WTC11 (cell line): ENCODE data around the gene TMEM131L. TPM values are rescaled to one million over a fixed set of nuclear protein-coding genes. Genes with fewer than 3 reads are reported as not detected.

Experiments used
- ATAC-seq: fragments of 200-7000 bp; cut with Tn5 transposase; 2 replicates; pipeline ENCODE4 v1.10.0; 2021; ENCODE audit warnings: mild to moderate bottlenecking, moderate library complexity
- Bru-seq: library from RNA; stranded (reverse); fragments of 400-500 nt; gene quantifications from one replicate; lab custom pipeline; 2021; lab: Mats Ljungman, UMichigan
- CTCF ChIA-PET: fragments of 300-600 bp; sonication (Branson Sonifier 250); formaldehyde crosslinking; loops from one replicate; lab custom pipeline; 2021; ENCODE audit warnings: antibody characterized with exemption; lab: Charles Lee
- POLR2A ChIA-PET: fragments of 350-600 bp; sonication (Branson Sonifier 250); formaldehyde crosslinking; loops from one replicate; lab custom pipeline; 2021; ENCODE audit warnings: antibody characterized with exemption; lab: Charles Lee
- DNase-seq: peaks from one replicate; pipeline ENCODE4 v3.0.0; 2021; ENCODE audit warnings: low spot score
- H3K27ac Mint-ChIP-seq: 2 replicates; pipeline ENCODE4 v1.8.0; 2021; ENCODE audit warnings: mixed read lengths
- H3K27me3 Mint-ChIP-seq: 2 replicates; pipeline ENCODE4 v1.8.0; 2021; ENCODE audit warnings: low read depth, mild to moderate bottlenecking, moderate library complexity, mixed read lengths
- H3K36me3 Mint-ChIP-seq: 2 replicates; pipeline ENCODE4 v1.8.0; 2021; ENCODE audit warnings: mixed read lengths
- H3K4me1 Mint-ChIP-seq: 2 replicates; pipeline ENCODE4 v1.8.0; 2022; ENCODE audit warnings: mixed read lengths
- H3K4me3 Mint-ChIP-seq: 2 replicates; pipeline ENCODE4 v1.8.0; 2021; ENCODE audit warnings: mild to moderate bottlenecking, moderate library complexity, mixed read lengths
- H3K9me3 Mint-ChIP-seq: 2 replicates; pipeline ENCODE4 v1.8.0; 2021; ENCODE audit warnings: mixed read lengths
- ATF6 ChIP-seq: sonication (generic); formaldehyde crosslinking; IDR thresholded peaks from 2 replicates; pipeline ENCODE4 v1.8.1; 2023; ENCODE audit warnings: mild to moderate bottlenecking, missing genetic modification reagents
- CBFB ChIP-seq: sonication (generic); formaldehyde crosslinking; IDR thresholded peaks from 2 replicates; pipeline ENCODE4 v1.8.1; 2022; ENCODE audit warnings: mild to moderate bottlenecking, low read depth, missing genetic modification reagents
- E2F1 ChIP-seq: sonication (generic); formaldehyde crosslinking; IDR thresholded peaks from 2 replicates; pipeline ENCODE4 v1.8.0; 2022; ENCODE audit warnings: mild to moderate bottlenecking, missing genetic modification reagents
- ELF4 ChIP-seq: sonication (generic); formaldehyde crosslinking; IDR thresholded peaks from 2 replicates; pipeline ENCODE4 v1.8.1; 2022; ENCODE audit warnings: low read depth, mild to moderate bottlenecking, moderate library complexity, missing genetic modification reagents
- ESRRA ChIP-seq: sonication (generic); formaldehyde crosslinking; IDR thresholded peaks from 2 replicates; pipeline ENCODE4 v1.8.1; 2022; ENCODE audit warnings: mild to moderate bottlenecking, missing genetic modification reagents, borderline replicate concordance
- FOXP1 ChIP-seq: sonication (generic); formaldehyde crosslinking; IDR thresholded peaks from 2 replicates; pipeline ENCODE4 v1.8.0; 2022; ENCODE audit warnings: missing genetic modification reagents, mild to moderate bottlenecking, moderate library complexity, borderline replicate concordance
- KAT7 ChIP-seq: sonication (generic); formaldehyde crosslinking; IDR thresholded peaks from 2 replicates; pipeline ENCODE4 v1.8.1; 2023; ENCODE audit warnings: missing genetic modification reagents, mild to moderate bottlenecking, borderline replicate concordance
- NFE2L1 ChIP-seq: sonication (generic); formaldehyde crosslinking; IDR thresholded peaks from 2 replicates; pipeline ENCODE4 v1.8.1; 2023; ENCODE audit warnings: missing genetic modification reagents
- NFYB ChIP-seq: sonication (generic); formaldehyde crosslinking; conservative IDR thresholded peaks from 2 replicates; pipeline ENCODE4 v1.8.0; 2022; ENCODE audit warnings: low read depth, missing genetic modification reagents
- PRRX2 ChIP-seq: fragments of 250-450 bp; sonication (Bioruptor Pico); IDR thresholded peaks from 2 replicates; pipeline ENCODE4 v1.8.0; 2021; ENCODE audit warnings: mild to moderate bottlenecking
- RELA ChIP-seq: sonication (generic); formaldehyde crosslinking; IDR thresholded peaks from 2 replicates; pipeline ENCODE4 v1.8.1; 2022; ENCODE audit warnings: missing genetic modification reagents, mild to moderate bottlenecking, borderline replicate concordance
- ZBTB43 ChIP-seq: sonication (generic); formaldehyde crosslinking; IDR thresholded peaks from 2 replicates; pipeline ENCODE4 v1.8.1; 2023; ENCODE audit warnings: mild to moderate bottlenecking, missing genetic modification reagents
- ZNF232 ChIP-seq: sonication (generic); formaldehyde crosslinking; IDR thresholded peaks from 2 replicates; pipeline ENCODE4 v1.8.0; 2022; ENCODE audit warnings: mild to moderate bottlenecking, missing genetic modification reagents
- long read RNA-seq, 3 experiments: library from RNA in 1 of 3; library from capped mRNA in 1 of 3; library from polyadenylated mRNA in 1 of 3; unstranded in 2 of 3; stranded (forward) in 1 of 3; transcript quantifications; one replicate each; pipeline ENCODE4 v2.0.0, GENCODE V29; 2021
- total RNA-seq: library from RNA; stranded (reverse); gene quantifications from 3 replicates; pipeline ENCODE4 v1.2.3, GENCODE V29; 2021
- TF ChIP-seq, protein P1 (sequence below): sonication (generic); formaldehyde crosslinking; IDR thresholded peaks from 2 replicates; pipeline ENCODE4 v1.8.0; 2023; ENCODE audit warnings: mild to moderate bottlenecking, missing genetic modification reagents
- TF ChIP-seq, protein P2 (sequence below): sonication (generic); formaldehyde crosslinking; IDR thresholded peaks from 2 replicates; pipeline ENCODE4 v1.8.0; 2022; ENCODE audit warnings: mild to moderate bottlenecking, missing genetic modification reagents
- TF ChIP-seq, protein P3 (sequence below): fragments of 250-450 bp; sonication (Bioruptor Pico); IDR thresholded peaks from 2 replicates; pipeline ENCODE4 v2.1.2; 2022; ENCODE audit warnings: mild to moderate bottlenecking, moderate library complexity
- TF ChIP-seq, protein P4 (sequence below): sonication (generic); formaldehyde crosslinking; IDR thresholded peaks from 2 replicates; pipeline ENCODE4 v1.8.0; 2023; ENCODE audit warnings: missing genetic modification reagents, mild to moderate bottlenecking, borderline replicate concordance

TMEM131L gene
- total RNA-seq (18.1 to 26.7 TPM (median 19.2 TPM) in 3 replicates), Bru-seq, nascent RNA (percentile 78 among the genes with signal in this experiment)
- long read RNA-seq, experiment 1, full-length matches to known transcripts = 91 of 185 reads
- long read RNA-seq, experiment 1, partial matches to known transcripts = 21 of 185 reads
- long read RNA-seq, experiment 1, other reads (novel, unspliced or antisense) = 73 of 185 reads
- long read RNA-seq, experiment 2, full-length matches to known transcripts = 3 of 17 reads
- long read RNA-seq, experiment 2, partial matches to known transcripts = 5 of 17 reads
- long read RNA-seq, experiment 2, other reads (novel, unspliced or antisense) = 9 of 17 reads
- long read RNA-seq, experiment 3, partial matches to known transcripts = 5 of 5 reads
- long read RNA-seq, experiment 3, other reads (novel, unspliced or antisense) = 0 of 5 reads

DNA sequence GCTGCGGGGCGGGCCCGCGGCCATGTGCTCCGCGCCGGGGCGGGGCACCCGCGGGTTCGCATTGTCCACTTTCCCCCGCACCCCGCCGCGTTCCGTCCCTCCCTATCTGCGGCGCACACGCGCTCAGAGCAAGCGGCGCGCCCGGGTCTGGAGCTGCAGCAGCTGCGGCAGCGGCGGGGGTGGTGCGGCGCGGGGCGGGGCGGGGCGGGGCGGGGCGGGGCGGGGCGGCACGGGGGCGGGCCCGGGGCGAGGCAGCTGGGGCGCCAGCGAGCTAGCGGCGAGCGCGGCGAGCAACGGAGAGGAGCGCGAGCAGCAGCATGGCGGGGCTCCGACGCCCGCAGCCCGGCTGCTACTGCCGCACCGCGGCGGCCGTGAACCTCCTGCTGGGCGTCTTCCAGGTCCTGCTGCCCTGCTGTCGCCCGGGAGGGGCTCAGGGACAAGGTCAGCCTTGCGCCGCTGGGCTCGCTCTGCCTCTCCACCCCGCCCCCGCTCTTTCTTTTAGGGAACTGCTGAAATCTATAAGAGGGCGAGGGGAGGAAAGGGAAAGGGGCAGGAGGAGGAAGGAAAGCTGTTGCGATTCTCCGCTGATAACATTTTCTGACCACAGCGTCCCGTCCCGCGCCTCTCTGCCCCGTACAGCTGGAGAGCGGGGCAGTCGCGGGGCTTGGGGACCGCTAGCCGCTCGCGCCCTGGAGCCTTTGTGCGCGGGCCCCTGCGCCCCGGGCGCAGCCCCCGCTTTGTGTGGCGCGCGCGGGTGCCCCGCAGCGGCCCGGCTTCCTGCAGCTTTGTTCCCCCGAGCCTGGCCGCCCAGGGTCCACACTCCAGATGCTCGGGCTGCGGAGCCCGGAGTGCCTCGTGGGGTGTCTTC lies at the start of gene TMEM131L:
Gene TMEM131L, plus strand, starts transcription at position 280 of the 868 bp plus-strand sequence. Its CDS starts 38 bp downstream, at position 318.
- Mint-ChIP-seq H3K9me3 (0 out of 2 replicates have a peak, but pooled peaks cover 3% of the 10 kb centered on the region), H3K36me3 (no peaks in the 10 kb centered on the region), H3K27me3 (peaks cover 8% of the 10 kb centered on the region), H3K4me3 (peak within 1 kb of the TSS; percentile 88), H3K4me1 (peaks cover 32% of the 10 kb centered on the region), H3K27ac (0 out of 2 replicates have a peak within 1 kb of the TSS, but pooled peaks have one; percentile 84)
- ATAC-seq = peak; percentile 72
- ChIA-PET POLR2A (interaction anchor here (0.6 to 2.0 kb wide), 9 partner anchors 12 to 712 kb away, joined by 3 to 7 read pairs (median 3); no protein-coding TSS in a partner anchor), CTCF (interaction anchor here (0.6 to 2.6 kb wide), 21 partner anchors 13 to 531 kb away, joined by 3 to 14 read pairs (median 4); partner anchors contain the start of genes MND1 and TLR2)
- peak; percentile 76 for DNase-seq
- TF ChIP-seq, protein P1, sequence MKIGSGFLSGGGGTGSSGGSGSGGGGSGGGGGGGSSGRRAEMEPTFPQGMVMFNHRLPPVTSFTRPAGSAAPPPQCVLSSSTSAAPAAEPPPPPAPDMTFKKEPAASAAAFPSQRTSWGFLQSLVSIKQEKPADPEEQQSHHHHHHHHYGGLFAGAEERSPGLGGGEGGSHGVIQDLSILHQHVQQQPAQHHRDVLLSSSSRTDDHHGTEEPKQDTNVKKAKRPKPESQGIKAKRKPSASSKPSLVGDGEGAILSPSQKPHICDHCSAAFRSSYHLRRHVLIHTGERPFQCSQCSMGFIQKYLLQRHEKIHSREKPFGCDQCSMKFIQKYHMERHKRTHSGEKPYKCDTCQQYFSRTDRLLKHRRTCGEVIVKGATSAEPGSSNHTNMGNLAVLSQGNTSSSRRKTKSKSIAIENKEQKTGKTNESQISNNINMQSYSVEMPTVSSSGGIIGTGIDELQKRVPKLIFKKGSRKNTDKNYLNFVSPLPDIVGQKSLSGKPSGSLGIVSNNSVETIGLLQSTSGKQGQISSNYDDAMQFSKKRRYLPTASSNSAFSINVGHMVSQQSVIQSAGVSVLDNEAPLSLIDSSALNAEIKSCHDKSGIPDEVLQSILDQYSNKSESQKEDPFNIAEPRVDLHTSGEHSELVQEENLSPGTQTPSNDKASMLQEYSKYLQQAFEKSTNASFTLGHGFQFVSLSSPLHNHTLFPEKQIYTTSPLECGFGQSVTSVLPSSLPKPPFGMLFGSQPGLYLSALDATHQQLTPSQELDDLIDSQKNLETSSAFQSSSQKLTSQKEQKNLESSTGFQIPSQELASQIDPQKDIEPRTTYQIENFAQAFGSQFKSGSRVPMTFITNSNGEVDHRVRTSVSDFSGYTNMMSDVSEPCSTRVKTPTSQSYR (CRISPR knock-in tag) = 0 out of 2 replicates have a peak, but pooled peaks have one; percentile 59
- TF ChIP-seq NFYB (CRISPR knock-in tag) = no peak
- 0 out of 2 replicates have a peak, but pooled peaks have one; percentile 64 for TF ChIP-seq ZBTB43 (CRISPR knock-in tag)
- TF ChIP-seq, protein P2, sequence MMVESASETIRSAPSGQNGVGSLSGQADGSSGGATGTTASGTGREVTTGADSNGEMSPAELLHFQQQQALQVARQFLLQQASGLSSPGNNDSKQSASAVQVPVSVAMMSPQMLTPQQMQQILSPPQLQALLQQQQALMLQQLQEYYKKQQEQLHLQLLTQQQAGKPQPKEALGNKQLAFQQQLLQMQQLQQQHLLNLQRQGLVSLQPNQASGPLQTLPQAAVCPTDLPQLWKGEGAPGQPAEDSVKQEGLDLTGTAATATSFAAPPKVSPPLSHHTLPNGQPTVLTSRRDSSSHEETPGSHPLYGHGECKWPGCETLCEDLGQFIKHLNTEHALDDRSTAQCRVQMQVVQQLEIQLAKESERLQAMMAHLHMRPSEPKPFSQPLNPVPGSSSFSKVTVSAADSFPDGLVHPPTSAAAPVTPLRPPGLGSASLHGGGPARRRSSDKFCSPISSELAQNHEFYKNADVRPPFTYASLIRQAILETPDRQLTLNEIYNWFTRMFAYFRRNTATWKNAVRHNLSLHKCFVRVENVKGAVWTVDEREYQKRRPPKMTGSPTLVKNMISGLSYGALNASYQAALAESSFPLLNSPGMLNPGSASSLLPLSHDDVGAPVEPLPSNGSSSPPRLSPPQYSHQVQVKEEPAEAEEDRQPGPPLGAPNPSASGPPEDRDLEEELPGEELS (CRISPR knock-in tag) = peak; percentile 35; the same call in 1 of the 2 replicates
- TF ChIP-seq, protein P3, sequence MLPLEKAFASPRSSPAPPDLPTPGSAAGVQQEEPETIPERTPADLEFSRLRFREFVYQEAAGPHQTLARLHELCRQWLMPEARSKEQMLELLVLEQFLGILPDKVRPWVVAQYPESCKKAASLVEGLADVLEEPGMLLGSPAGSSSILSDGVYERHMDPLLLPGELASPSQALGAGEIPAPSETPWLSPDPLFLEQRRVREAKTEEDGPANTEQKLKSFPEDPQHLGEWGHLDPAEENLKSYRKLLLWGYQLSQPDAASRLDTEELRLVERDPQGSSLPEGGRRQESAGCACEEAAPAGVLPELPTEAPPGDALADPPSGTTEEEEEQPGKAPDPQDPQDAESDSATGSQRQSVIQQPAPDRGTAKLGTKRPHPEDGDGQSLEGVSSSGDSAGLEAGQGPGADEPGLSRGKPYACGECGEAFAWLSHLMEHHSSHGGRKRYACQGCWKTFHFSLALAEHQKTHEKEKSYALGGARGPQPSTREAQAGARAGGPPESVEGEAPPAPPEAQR = no peak
- peak; percentile 50; the same call in 1 of the 2 replicates for TF ChIP-seq NFE2L1 (CRISPR knock-in tag)
- 0 out of 2 replicates have a peak, but pooled peaks have one; percentile 48 for TF ChIP-seq CBFB (CRISPR knock-in tag)
- no peak for TF ChIP-seq PRRX2 (CRISPR knock-in tag)
- TF ChIP-seq, protein P4, sequence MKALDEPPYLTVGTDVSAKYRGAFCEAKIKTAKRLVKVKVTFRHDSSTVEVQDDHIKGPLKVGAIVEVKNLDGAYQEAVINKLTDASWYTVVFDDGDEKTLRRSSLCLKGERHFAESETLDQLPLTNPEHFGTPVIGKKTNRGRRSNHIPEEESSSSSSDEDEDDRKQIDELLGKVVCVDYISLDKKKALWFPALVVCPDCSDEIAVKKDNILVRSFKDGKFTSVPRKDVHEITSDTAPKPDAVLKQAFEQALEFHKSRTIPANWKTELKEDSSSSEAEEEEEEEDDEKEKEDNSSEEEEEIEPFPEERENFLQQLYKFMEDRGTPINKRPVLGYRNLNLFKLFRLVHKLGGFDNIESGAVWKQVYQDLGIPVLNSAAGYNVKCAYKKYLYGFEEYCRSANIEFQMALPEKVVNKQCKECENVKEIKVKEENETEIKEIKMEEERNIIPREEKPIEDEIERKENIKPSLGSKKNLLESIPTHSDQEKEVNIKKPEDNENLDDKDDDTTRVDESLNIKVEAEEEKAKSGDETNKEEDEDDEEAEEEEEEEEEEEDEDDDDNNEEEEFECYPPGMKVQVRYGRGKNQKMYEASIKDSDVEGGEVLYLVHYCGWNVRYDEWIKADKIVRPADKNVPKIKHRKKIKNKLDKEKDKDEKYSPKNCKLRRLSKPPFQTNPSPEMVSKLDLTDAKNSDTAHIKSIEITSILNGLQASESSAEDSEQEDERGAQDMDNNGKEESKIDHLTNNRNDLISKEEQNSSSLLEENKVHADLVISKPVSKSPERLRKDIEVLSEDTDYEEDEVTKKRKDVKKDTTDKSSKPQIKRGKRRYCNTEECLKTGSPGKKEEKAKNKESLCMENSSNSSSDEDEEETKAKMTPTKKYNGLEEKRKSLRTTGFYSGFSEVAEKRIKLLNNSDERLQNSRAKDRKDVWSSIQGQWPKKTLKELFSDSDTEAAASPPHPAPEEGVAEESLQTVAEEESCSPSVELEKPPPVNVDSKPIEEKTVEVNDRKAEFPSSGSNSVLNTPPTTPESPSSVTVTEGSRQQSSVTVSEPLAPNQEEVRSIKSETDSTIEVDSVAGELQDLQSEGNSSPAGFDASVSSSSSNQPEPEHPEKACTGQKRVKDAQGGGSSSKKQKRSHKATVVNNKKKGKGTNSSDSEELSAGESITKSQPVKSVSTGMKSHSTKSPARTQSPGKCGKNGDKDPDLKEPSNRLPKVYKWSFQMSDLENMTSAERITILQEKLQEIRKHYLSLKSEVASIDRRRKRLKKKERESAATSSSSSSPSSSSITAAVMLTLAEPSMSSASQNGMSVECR = 0 out of 2 replicates have a peak, but pooled peaks have one; percentile 68
- no peak for TF ChIP-seq ATF6 (CRISPR knock-in tag)
- 0 out of 2 replicates have a peak, but pooled peaks have one; percentile 12 for TF ChIP-seq ZNF232 (CRISPR knock-in tag)
- no peak for TF ChIP-seq ELF4 (CRISPR knock-in tag)
- TF ChIP-seq E2F1 = peak; percentile 61; the same call in 1 of the 2 replicates
- TF ChIP-seq ESRRA (CRISPR knock-in tag) = peak; percentile 83; the same call in 1 of the 2 replicates
- TF ChIP-seq RELA (CRISPR knock-in tag) = no peak
- peak; percentile 51 for TF ChIP-seq KAT7 (CRISPR knock-in tag)
- peak; percentile 76 for TF ChIP-seq FOXP1 (CRISPR knock-in tag)
